GM12891 (cell line): ENCODE data around the gene APBA3.

Experiments
- POLR2A ChIP-seq: IDR thresholded peaks from 2 replicates; pipeline ENCODE4 v1.6.1; 2011; ENCODE audit warnings: low read depth, low read length, control low read depth
- POLR2AphosphoS5 ChIP-seq: IDR thresholded peaks from 2 replicates; pipeline ENCODE4 v1.6.1; 2011; ENCODE audit warnings: low read depth, low read length, control low read depth

DNA sequence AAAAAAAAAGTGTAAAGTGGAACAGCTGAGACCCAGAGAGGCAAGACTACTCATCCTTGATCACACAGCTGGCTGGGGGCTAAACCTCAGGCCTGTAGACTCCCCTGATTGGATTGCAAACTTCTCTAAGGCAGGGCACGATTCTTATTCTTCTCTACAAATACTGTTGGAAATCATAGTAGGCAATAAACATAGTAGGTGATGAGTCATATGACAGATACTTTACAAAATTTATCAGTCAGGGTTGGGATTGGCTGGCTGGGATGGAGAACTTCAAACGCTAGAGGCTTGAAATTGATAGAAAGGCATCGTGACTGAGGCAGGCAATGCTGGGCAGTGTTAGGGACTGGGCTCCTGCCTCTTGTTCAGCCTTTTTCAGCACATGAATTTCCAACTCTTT, 30.6 kb upstream of the APBA3 start:
- no peak for TF ChIP-seq POLR2AphosphoS5
- no peak for TF ChIP-seq POLR2A
